ENCODE results near the gene SNX27. TPM values are rescaled to one million over a fixed set of nuclear protein-coding genes. Genes with fewer than 3 reads are reported as not detected.
"Not testable (repeated sequence)": the region's sequence is repeated elsewhere in the genome, so short reads cannot be mapped to it uniquely, and the experiment has no call there.

SNX27 gene
- total and polyA plus RNA-seq, 9 donors, result 15.7 to 22.3 (median 18.7) TPM

DNA sequence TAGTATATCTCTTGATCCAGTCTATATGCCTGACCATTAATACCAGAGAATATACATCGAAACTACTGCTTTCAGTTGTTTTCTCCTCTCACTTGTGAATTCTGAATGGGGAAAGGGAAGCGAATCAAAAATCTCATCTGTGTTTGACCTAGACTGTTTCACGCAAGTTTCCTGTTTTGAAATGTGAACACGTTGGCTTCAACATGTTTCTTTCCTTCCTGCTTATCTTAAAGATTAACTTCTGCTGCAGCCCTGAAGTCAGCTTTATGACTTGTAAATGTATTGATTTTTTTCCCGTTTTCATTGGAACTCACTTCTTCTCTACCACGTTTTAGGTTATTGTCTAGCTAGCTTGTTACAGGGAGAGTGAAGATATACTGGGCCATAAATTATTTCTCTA, 49.9 kb downstream of the SNX27 start:
- no peak overlapping the region for H3K27ac ChIP-seq (ENCODE audit: low read length)
- peaks cover 6% of the 10 kb centered on the region for H3K36me3 ChIP-seq (ENCODE audit: control insufficient read depth, insufficient read depth, low read length)
- no peaks in the 10 kb centered on the region for H3K9me3 ChIP-seq (replicated peaks; ENCODE audit: control insufficient read depth, low read depth, low read length)
- WGBS (ENCODE audit: insufficient coverage), result no CpG with 5 or more reads among the region's 6 CpGs
- no peaks in the 10 kb centered on the region for H3K4me1 ChIP-seq (ENCODE audit: control insufficient read depth, insufficient read depth, low read length)
- H3K27me3 ChIP-seq (ENCODE audit: control insufficient read depth, insufficient read depth, low read length), result no peaks in the 10 kb centered on the region
- no peak overlapping the region for H3K4me3 ChIP-seq (ENCODE audit: low read length)
- peak; percentile 54 for DNase-seq

DNA sequence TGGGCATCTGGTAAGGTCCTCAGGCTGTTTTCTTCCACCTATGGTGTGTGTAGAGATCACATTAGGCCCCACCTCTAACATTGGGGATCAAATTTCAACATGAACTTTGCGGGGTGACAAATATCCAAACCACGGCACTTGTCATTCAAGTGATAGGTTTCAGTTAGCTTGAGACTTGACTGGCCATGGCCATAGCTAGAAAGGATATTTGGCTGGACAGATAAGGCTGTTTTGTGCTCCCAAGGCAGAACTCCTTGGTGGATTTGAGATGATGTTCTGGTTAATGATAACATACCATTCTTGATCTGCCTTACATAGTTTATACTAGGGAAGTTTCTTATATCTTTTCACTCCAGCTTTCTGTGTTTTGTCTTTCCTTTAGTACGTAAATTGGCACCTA, 56.2 kb downstream of the SNX27 start:
- Histone ChIP-seq H3K4me3 (ENCODE audit: low read length) (no peak overlapping the region), H3K27me3 (ENCODE audit: control insufficient read depth, insufficient read depth, low read length) (no peaks in the 10 kb centered on the region), H3K27ac (ENCODE audit: low read length) (no peak overlapping the region), H3K4me1 (ENCODE audit: control insufficient read depth, insufficient read depth, low read length) (no peaks in the 10 kb centered on the region), H3K36me3 (ENCODE audit: control insufficient read depth, insufficient read depth, low read length) (peaks cover 11% of the 10 kb centered on the region), H3K9me3 (replicated peaks; ENCODE audit: control insufficient read depth, low read depth, low read length) (peaks cover 6% of the 10 kb centered on the region)
- DNase-seq, result no peak
- WGBS (ENCODE audit: insufficient coverage), result 60% methylated on average over 1 of the region's 3 CpGs

DNA sequence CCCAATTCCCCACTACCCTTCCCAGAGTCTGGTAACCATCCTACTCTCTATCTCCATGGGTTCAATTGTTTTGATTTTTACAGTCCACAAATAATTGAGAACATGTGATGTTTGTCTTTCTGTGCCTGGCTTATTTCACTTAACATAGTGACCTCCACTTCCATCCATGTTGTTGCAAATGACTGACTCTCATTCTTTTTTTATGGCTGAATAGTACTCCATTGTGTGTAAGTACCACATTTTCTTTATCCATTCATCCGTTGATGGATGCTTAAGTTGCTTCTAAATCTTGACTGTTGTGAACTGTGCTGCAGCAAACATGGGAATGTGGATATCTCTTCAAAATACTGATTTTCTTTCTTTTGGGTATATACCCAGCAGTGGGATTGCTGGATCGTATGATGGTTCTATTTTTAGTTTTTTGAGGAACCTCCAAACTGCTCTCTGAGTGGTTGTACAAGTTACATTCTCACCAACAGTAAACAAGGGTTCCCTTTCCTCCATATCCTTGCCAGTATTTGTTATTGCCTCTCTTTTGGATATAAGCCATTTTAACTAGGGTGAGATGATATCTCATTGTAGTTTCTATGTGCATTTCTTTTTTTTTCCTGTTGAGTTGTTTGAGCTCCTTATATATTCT, 58.3 kb downstream of the SNX27 start:
- peaks cover 11% of the 10 kb centered on the region for H3K36me3 ChIP-seq (ENCODE audit: control insufficient read depth, insufficient read depth, low read length)
- H3K9me3 ChIP-seq (replicated peaks; ENCODE audit: control insufficient read depth, low read depth, low read length); H3K4me1 ChIP-seq (ENCODE audit: control insufficient read depth, insufficient read depth, low read length); DNase-seq; H3K27me3 ChIP-seq (ENCODE audit: control insufficient read depth, insufficient read depth, low read length); H3K4me3 ChIP-seq (ENCODE audit: low read length); H3K27ac ChIP-seq (ENCODE audit: low read length): not testable (repeated sequence)
- no CpG with 5 or more reads among the region's 2 CpGs for WGBS (ENCODE audit: insufficient coverage)

DNA sequence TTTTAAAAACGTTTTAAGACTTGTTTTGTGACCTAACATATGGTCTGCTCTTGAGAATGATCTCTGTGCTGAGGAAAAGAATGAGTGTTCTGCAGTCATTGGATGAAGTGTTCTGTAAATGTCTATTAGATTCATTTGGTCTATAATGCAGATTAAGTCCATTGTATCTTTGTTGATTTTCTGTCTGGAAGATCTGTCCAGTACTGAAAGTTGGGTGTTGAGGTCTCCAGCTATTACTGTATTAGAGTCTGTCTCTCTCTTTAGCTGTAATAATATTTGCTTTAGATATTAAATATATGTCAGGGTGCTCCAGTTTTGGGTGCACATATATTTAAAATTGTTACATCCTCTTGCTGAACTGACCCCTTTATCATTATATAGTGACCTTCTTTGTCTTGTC, 61.6 kb downstream of the SNX27 start:
- no peak for DNase-seq
- H3K4me1 ChIP-seq (ENCODE audit: control insufficient read depth, insufficient read depth, low read length), result no peaks in the 10 kb centered on the region
- H3K36me3 ChIP-seq (ENCODE audit: control insufficient read depth, insufficient read depth, low read length), result peaks cover 14% of the 10 kb centered on the region
- WGBS (ENCODE audit: insufficient coverage), result no CpG with 5 or more reads among the region's 1 CpG
- no peak overlapping the region for H3K27ac ChIP-seq (ENCODE audit: low read length)
- H3K4me3 ChIP-seq (ENCODE audit: low read length), result no peak overlapping the region
- no peaks in the 10 kb centered on the region for H3K27me3 ChIP-seq (ENCODE audit: control insufficient read depth, insufficient read depth, low read length)
- H3K9me3 ChIP-seq (replicated peaks; ENCODE audit: control insufficient read depth, low read depth, low read length), result peaks cover 6% of the 10 kb centered on the region

DNA sequence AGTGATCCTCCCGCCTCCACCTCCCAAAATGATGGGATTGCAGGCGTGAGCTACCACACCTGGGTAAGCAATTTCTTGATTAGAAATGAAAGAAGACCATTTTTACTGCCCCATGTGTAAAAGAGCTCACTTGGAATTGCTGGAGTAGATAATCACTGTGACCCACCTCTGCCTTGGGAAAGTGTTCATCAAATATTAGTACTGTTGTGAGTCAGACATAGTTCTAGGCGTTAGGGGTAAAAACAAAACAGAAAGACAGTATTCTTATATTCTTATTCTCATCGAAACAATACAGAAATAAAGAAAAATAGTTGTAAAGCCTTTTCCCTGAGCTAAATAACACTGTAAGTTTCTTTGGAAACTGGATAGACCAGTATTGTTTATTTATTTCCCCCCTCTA, 68.5 kb downstream of the SNX27 start:
- WGBS (ENCODE audit: insufficient coverage), result no CpG with 5 or more reads among the region's 4 CpGs
- Histone ChIP-seq H3K9me3 (replicated peaks; ENCODE audit: control insufficient read depth, low read depth, low read length) (no peaks in the 10 kb centered on the region), H3K27ac (ENCODE audit: low read length) (no peak overlapping the region), H3K4me3 (ENCODE audit: low read length) (no peak overlapping the region), H3K36me3 (ENCODE audit: control insufficient read depth, insufficient read depth, low read length) (peaks cover 9% of the 10 kb centered on the region), H3K27me3 (ENCODE audit: control insufficient read depth, insufficient read depth, low read length) (no peaks in the 10 kb centered on the region), H3K4me1 (ENCODE audit: control insufficient read depth, insufficient read depth, low read length) (no peaks in the 10 kb centered on the region)
- no peak for DNase-seq

DNA sequence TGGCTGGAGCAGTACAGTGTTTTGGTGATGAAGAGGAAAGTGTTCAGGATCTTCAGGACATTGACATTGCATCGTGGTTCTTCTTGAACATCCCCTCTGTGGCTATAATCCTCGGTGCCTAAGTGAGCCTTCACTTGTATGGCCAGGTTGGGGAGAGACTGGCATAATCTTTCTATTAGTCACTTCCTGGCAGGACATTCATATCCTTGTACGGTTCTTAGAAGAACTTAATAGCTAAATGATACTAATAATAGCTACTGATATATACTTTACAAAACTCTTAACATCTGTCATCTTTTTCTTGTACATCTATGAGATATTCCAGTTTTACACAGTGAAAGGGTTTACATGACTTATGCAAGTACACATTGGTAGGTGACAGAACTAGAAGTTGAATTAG, 69.0 kb downstream of the SNX27 start:
- WGBS (ENCODE audit: insufficient coverage), result no CpG with 5 or more reads among the region's 3 CpGs
- no peaks in the 10 kb centered on the region for H3K27me3 ChIP-seq (ENCODE audit: control insufficient read depth, insufficient read depth, low read length)
- peaks cover 9% of the 10 kb centered on the region for H3K36me3 ChIP-seq (ENCODE audit: control insufficient read depth, insufficient read depth, low read length)
- H3K4me1 ChIP-seq (ENCODE audit: control insufficient read depth, insufficient read depth, low read length), result no peaks in the 10 kb centered on the region
- H3K27ac ChIP-seq (ENCODE audit: low read length), result no peak overlapping the region
- DNase-seq, result no peak
- no peaks in the 10 kb centered on the region for H3K9me3 ChIP-seq (replicated peaks; ENCODE audit: control insufficient read depth, low read depth, low read length)
- H3K4me3 ChIP-seq (ENCODE audit: low read length), result no peak overlapping the region

DNA sequence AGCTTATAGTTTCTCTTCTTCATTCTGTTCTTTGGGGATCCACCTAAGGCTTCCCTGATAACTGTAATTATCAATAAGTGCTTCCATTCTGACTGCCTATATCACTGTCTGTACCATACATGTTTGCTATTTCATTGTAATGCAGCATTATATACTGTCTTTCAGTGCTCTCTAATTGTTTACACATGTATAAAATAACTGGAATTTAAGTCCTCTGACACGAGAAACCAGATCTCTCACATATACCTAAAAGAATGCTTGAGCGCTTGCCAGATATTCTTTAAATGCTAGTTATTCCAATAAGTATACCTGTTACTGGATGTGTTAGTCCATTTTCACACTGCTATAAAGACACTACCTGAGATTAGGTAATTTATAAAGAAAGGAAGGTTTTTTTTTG, 70.1 kb downstream of the SNX27 start:
- Histone ChIP-seq H3K9me3 (replicated peaks; ENCODE audit: control insufficient read depth, low read depth, low read length) (no peaks in the 10 kb centered on the region), H3K4me1 (ENCODE audit: control insufficient read depth, insufficient read depth, low read length) (no peaks in the 10 kb centered on the region), H3K27me3 (ENCODE audit: control insufficient read depth, insufficient read depth, low read length) (no peaks in the 10 kb centered on the region), H3K27ac (ENCODE audit: low read length) (no peak overlapping the region), H3K36me3 (ENCODE audit: control insufficient read depth, insufficient read depth, low read length) (peaks cover 11% of the 10 kb centered on the region), H3K4me3 (ENCODE audit: low read length) (no peak overlapping the region)
- WGBS (ENCODE audit: insufficient coverage), result no CpG with 5 or more reads among the region's 2 CpGs
- no peak for DNase-seq

DNA sequence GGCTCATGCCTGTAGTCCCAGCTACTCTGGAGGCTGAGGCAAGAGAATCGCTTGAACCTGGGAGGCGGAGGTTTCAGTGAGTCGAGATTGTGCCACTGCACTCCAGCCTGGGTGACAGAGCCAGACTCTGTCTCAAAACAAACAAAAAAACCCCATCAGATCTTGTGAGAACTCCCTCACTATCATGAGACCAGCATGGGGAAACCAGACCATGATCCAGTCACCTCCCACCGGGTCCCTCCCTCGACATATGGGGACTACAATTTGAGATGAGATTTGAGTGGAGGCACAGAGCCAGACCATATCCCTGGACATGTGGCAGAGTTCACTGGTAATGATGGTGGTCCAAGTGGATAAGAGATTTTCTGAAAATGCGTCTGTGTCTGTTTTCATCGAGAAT, 71.1 kb downstream of the SNX27 start:
- H3K36me3 ChIP-seq (ENCODE audit: control insufficient read depth, insufficient read depth, low read length); H3K4me1 ChIP-seq (ENCODE audit: control insufficient read depth, insufficient read depth, low read length); H3K27ac ChIP-seq (ENCODE audit: low read length); H3K9me3 ChIP-seq (replicated peaks; ENCODE audit: control insufficient read depth, low read depth, low read length); H3K4me3 ChIP-seq (ENCODE audit: low read length); DNase-seq; H3K27me3 ChIP-seq (ENCODE audit: control insufficient read depth, insufficient read depth, low read length): not testable (repeated sequence)
- 87% methylated on average over 3 of the region's 7 CpGs for WGBS (ENCODE audit: insufficient coverage)

DNA sequence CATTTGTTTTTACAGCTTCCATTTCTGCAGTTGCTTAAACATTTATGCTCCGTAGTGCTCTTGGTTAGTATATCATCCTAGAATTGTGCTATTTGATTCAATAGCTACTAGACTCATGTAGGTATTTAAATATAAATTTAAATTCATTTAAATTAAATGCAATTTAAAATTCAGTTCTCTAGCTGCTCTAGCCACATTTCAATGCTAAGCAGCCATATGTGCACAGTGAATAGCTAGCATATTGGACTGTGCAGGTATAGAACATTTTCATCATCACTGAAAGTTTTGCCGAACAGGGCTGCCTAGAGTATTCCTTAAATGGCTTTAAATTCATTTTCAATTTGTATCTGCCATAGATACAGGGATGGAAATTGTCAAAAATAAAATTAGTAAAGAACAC, 72.3 kb downstream of the SNX27 start:
- no peak overlapping the region for H3K4me3 ChIP-seq (ENCODE audit: low read length)
- no peaks in the 10 kb centered on the region for H3K4me1 ChIP-seq (ENCODE audit: control insufficient read depth, insufficient read depth, low read length)
- no peak overlapping the region for H3K27ac ChIP-seq (ENCODE audit: low read length)
- no peaks in the 10 kb centered on the region for H3K27me3 ChIP-seq (ENCODE audit: control insufficient read depth, insufficient read depth, low read length)
- no CpG with 5 or more reads among the region's 2 CpGs for WGBS (ENCODE audit: insufficient coverage)
- no peaks in the 10 kb centered on the region for H3K9me3 ChIP-seq (replicated peaks; ENCODE audit: control insufficient read depth, low read depth, low read length)
- H3K36me3 ChIP-seq (ENCODE audit: control insufficient read depth, insufficient read depth, low read length), result peaks cover 8% of the 10 kb centered on the region
- DNase-seq, result no peak

DNA sequence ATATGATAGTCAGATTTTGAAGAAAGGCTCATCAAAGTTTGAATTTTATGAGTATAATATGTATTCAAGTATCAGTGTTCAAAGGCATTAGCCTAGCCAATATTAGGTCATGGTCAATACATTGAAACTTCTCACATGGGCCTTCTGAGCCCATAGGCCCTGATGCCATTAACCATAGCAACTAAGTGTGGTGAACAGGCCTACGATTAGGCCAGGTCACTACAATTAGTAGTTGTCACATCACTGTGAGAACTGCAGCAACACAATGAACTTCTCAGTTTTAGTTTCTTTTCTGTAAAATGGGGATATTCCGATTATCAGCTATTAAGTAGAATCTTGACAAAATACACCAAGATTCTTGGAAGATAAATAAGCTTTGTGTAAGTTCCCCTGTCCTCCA, 74.7 kb downstream of the SNX27 start:
- WGBS (ENCODE audit: insufficient coverage), result no CpG with 5 or more reads among the region's 2 CpGs
- DNase-seq, result no peak
- H3K36me3 ChIP-seq (ENCODE audit: control insufficient read depth, insufficient read depth, low read length), result peaks cover 10% of the 10 kb centered on the region
- H3K27ac ChIP-seq (ENCODE audit: low read length), result no peak overlapping the region
- H3K9me3 ChIP-seq (replicated peaks; ENCODE audit: control insufficient read depth, low read depth, low read length), result no peaks in the 10 kb centered on the region
- H3K27me3 ChIP-seq (ENCODE audit: control insufficient read depth, insufficient read depth, low read length), result no peaks in the 10 kb centered on the region
- H3K4me3 ChIP-seq (ENCODE audit: low read length), result no peak overlapping the region
- H3K4me1 ChIP-seq (ENCODE audit: control insufficient read depth, insufficient read depth, low read length), result no peaks in the 10 kb centered on the region

DNA sequence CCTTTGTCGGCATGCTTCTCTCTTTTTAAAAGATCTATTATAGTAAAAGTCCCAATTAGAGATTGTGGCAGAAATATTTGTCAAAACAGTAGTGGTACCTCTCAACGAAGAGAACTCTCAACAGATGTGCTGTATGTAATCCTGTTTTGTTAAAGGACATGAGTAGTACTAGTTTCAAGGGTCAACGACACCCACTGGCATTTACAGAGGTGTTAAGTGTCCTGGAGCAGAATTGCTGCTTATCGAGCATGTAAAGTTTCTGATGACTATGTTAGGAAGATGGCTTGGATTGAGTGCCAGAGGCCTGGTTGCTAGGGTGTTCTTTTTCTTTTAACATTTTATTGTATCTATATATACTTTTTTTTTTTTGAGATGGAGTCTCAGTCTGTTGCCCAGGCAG, 77.6 kb downstream of the SNX27 start:
- Histone ChIP-seq H3K27ac (ENCODE audit: low read length) (no peak overlapping the region), H3K4me1 (ENCODE audit: control insufficient read depth, insufficient read depth, low read length) (no peaks in the 10 kb centered on the region), H3K27me3 (ENCODE audit: control insufficient read depth, insufficient read depth, low read length) (no peaks in the 10 kb centered on the region), H3K9me3 (replicated peaks; ENCODE audit: control insufficient read depth, low read depth, low read length) (no peaks in the 10 kb centered on the region), H3K36me3 (ENCODE audit: control insufficient read depth, insufficient read depth, low read length) (peaks cover 23% of the 10 kb centered on the region), H3K4me3 (ENCODE audit: low read length) (no peak overlapping the region)
- no peak for DNase-seq
- 69% methylated on average over 2 of the region's 4 CpGs for WGBS (ENCODE audit: insufficient coverage)
